CD1c-positive myeloid dendritic cell (primary cell): Measurements from ENCODE around the gene DUSP16.
"Not testable (repeated sequence)": the region's sequence is repeated elsewhere in the genome, so short reads cannot be mapped to it uniquely, and the experiment has no call there.

Experiments used
- DNase-seq: peaks from one replicate; pipeline ENCODE4 v3.0.0-alpha.2; 2016; ENCODE audit errors: extremely low spot score

The DUSP16 gene

GRCh38 chr12:12522657-12523056, 40.0 kb downstream of the DUSP16 start:
- not testable (repeated sequence) for DNase-seq

- peak; percentile 9 for DNase-seq
These were observed 40.8 kb downstream of the DUSP16 start for GRCh38 chr12:12521888-12522287.

DNA sequence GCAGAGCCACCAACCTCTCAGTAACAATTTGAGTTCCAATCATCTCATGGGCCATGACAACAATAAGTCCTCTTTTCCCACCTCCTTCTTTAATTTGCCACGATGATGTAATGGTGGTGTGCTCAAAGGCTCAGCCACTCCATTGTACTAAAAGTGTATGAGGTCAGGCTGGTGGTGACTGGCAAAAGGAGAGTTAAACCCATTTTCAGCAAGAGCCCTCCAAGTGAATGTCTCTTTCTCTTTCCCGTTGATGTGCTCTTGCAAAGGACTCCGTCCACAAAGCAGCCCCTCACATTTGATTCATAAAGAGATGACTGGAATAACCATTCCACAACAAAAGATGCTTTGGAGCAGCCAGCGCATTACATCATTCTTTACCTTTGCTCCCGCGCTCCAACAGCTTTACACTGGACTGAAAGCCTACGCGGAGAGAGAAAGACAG, 41.6 kb downstream of the DUSP16 start:
- DNase-seq = peak; percentile 26

DNA sequence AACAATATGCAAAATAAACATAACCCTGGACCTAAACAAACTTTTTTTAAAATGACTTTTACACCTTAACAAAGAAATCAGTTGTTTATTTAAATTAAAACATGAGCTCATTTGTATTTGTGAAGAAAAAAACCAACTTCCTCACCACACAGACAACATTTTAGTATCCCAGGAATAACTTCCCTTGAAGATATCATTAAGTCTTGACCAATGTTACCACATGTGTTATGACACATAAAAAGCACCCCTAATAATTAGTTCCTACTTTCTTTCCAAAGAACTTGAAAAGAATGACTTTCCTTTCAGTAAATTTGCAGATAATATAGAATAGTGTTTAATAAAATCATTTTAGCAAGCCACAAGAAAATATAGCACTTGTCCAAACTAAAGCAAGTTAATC, 42.4 kb downstream of the DUSP16 start:
- peak; percentile 75 for DNase-seq

DNA sequence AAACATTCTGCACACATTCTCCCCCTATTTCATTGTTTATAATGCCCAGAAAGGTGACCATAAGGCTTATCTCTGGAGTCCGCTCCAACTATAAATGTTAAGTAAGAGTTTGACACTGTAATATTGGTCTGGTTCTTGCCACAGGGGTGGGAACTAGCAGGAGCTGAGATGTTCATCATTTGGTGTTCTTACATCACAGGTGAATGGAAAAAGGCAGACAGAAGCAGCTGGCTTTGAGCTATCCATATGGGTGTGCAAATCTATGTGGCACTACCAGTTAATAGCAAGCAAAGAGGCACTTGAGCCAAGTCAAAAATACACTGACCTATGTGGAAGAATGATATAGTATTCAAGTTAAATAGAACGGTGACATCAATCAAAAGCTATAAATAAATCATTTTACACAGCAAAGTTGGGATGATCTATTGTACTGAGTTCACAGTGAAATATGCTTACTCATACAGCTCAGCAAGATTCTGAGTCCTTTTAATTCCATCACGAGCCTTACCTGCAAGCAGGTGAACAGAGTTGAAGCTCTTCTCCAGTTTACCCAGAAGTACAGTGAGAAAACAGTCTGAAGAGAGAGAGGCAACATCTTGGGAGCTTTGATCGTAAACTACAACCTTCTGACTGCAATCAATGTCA, 43.2 kb downstream of the DUSP16 start:
- no peak for DNase-seq

- DNase-seq = no peak
These were observed 43.7 kb downstream of the DUSP16 start for GRCh38 chr12:12518919-12519318.

- no peak for DNase-seq
These were observed 44.2 kb downstream of the DUSP16 start for GRCh38 chr12:12518464-12518845.

GRCh38 chr12:12513416-12514006, 49.2 kb downstream of the DUSP16 start:
- no peak for DNase-seq

DNA sequence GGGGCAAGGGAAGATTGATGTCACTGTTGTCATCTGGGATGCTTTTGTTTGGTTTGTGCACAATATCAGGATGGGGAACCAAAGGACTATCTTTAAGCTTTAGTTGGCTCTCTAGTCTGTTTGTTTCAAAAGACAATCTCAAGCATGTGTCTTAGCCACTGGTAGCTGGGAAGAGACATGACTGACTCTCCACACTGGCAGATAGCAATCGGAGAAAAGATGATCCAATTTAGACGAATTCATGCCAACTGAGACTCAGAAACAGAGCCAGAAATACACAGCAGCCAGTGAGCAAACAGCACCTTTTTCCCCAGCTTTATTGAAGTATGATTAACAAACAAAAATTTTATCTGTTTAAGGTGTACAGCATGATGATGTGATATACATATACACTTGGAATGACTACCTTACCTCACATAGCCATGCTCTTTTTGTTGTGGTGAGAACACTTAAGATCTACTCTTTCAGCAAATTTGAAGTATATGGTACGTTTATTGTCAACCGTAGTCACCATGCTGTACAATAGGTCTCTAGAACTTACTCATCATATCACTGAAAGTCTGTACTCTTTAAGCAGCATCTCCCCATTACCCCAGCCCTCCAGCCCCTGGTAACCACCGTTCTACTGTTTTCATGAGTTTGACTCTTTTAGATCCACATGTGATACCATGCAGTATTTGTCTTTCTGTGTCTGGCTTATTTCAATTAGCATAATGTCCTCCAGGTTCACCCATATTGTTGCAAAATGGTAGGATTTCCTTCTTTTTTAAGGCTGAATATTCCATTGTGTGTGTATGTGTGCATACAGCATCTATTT, 50.6 kb downstream of the DUSP16 start:
- no peak for DNase-seq

DNA sequence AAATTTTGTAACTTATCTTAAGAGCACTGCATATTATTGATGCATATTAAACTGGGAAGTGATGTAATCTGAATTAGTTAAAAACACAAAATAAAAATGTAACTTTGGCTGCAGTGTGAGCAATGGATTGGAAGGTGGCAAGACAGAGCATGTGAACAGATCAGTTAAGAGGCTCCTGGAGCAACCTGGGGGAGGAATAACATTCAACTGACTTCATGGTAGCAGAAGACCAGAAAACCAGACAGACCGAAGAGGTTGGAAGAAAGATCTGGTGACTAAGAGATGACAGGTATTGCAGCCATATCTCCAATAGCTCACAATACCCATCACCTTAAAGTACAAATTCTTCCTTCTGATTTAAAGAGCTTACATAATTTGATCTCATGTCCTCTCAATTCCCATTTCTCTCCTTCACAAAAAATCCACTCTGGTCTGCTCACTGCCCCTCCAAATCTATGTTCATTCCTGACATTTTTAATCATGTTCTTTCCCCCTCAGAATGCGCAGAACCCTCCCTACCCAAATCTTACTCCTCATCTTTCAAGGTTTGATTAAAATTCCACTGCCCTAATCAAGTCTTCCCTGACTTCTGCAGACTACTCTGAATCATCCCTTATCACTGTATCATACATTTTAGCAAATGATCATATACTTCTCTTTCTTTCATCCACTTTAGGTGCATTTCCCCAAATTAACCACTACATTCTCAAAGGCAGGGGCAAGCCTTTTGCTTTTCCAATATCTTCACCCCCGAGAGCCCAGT, 51.5 kb downstream of the DUSP16 start:
- no peak for DNase-seq

DNA sequence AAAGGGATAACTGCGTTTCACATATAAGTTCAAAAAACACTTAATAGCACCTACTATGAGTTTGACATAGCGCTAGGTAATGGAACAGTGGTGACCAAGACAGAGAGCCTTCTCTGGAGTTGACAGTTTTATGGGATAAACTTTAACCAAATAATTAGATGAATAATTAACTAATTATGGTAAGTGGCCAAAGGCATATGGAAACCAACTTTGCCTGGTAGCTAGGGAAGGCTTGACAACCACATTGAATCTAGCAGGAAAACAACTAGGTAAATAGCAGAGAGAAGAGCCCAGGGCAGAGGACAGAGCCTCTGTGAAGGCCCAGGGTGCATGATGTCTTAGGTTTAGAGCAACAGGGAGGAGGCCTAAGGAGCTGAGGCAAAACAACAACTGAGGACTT, 52.1 kb downstream of the DUSP16 start:
- no peak for DNase-seq

DNA sequence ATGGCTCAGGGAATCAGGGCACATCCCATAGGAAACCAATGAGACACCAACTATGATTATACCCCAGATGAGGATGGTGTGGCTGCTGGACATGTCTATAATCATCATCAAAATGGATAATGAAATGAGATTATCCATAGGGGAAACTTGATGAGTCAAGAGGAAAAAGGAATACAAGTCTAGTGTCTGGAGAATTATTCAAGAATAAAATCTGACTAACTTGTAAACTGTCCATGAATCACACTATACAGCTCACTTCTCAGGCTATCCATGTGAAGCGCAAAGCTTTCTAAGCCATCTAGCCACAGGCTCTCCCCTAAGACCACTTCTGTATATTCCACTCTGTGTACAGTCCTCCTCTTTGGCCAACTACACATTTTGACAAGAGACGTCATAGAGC, 52.5 kb downstream of the DUSP16 start:
- no peak for DNase-seq

- peak; percentile 46 for DNase-seq
These were observed 54.1 kb downstream of the DUSP16 start for GRCh38 chr12:12508612-12509011.

DNA sequence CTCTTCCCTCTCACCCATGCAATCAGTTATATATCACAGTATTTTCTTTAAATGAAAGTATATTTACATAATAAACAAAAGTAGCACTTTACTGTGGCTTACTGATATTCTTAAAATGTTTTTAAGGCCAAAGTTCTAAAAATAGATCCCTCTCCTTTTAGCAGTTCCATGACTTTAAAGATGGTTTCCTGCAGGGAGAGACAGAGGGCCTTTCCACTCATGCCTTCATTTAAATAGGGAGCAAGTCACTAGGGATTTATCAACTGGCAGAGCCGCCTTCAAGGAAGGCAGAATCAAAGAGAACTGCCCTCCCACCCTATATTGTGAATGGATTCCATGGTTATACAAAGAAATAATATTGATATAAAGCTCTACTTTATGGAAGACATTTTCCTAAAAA, 55.5 kb downstream of the DUSP16 start:
- no peak for DNase-seq

GRCh38 chr12:12506496-12506890, 56.2 kb downstream of the DUSP16 start:
- no peak for DNase-seq

GRCh38 chr12:12505544-12506495, 56.8 kb downstream of the DUSP16 start:
- no peak for DNase-seq

GRCh38 chr12:12503384-12504078, 59.1 kb downstream of the DUSP16 start:
- DNase-seq = no peak

- DNase-seq = no peak
These were observed 59.9 kb downstream of the DUSP16 start for GRCh38 chr12:12502815-12503151.

DNA sequence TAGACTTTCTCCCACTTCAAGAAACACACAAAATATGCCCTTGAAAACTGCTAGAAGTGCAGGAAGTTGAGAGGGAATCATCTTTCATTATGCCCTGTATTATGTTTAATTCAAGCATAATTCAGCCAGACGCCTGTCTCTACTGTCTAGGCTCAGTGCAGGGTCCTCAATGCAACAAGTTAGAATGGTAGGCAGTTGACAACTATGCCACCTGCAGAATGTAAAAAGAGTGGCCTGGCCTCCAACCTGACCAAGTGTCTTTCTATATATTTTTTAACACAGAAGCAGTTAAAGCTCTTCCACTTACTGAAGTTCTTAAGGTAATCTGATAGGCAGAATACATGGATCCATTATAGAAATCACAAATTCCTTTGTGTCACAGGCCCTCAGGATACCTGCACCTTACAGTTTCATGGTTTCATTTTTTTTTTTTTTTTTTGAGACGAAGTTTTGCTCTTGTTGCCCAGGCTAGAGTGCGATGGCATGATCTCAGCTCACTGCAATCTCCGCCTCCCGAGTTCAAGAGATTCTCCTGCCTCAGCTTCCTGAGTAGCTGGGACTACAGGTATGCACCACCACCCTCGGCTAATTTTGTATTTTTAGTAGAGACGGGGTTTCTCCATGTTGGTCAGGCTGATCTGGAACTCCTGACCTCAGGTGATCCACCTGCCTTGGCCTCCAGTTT, 60.4 kb downstream of the DUSP16 start:
- not testable (repeated sequence) for DNase-seq

GRCh38 chr12:12501121-12501520, 61.5 kb downstream of the DUSP16 start:
- no peak for DNase-seq
